Measurements from ENCODE around the gene STX3. TPM values are rescaled to one million over a fixed set of nuclear protein-coding genes. Genes with fewer than 3 reads are reported as not detected.

Gene STX3
- total RNA-seq, 1 donor from 2014 or later: 14.5 TPM

DNA sequence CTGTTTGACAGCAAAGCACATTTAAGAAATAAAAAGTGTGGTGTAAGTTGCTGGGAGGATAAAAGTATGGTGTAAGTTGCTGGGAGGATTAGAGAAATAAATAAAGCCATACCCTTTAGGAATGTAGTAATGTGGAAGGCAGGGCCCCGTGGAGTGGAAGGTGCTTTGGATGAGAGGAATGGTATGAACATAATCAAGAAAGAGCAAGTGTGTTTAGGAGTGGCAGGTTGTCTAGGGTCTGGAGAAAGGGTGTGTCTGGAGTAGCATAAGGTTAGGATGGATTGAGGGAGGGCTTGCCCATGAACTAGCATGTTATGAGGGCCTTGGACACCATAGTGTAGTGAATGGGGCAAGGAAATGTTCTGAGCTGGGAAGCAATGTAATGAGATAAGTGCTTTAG, 37.3 kb downstream of the STX3 start:
- H3K9me3 Mint-ChIP-seq: no peaks in the 10 kb centered on the region
- no peaks in the 10 kb centered on the region for H3K4me1 Mint-ChIP-seq
- ATAC-seq (ENCODE audit: low read depth): no peak
- H3K27ac Mint-ChIP-seq: no peak overlapping the region
- POLR2A ChIA-PET: no interaction called here
- no peak for TF ChIP-seq CTCF (IDR thresholded peaks at IDR 0.05)
- CTCF ChIA-PET: no interaction called here
- H3K36me3 Mint-ChIP-seq (ENCODE audit: low read depth): peaks cover 75% of the 10 kb centered on the region
- intact Hi-C loops (cut with micrococcal nuclease): no loop called here
- no peak for DNase-seq
- no peaks in the 10 kb centered on the region for H3K27me3 Mint-ChIP-seq
- no peak overlapping the region for H3K4me3 Mint-ChIP-seq

DNA sequence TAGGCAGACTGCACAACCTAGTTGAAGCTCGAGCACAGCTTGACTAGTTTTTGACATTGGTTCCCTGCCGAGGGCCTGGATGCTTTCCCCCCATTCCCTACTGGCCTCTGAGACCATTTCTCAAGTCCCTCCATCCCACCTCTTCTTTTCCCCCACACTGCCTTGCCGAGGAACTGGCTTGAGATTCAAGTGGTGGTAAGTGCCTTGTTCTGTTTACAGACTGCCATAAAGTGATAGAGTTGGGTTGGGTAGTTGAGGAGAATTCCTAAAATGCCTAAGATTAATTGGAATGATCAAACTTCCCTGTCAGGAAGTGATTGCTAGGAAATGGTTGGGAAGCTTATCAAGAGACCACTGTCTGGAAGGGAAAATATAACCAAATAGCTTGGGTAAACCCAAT, 39.2 kb downstream of the STX3 start:
- no peaks in the 10 kb centered on the region for H3K9me3 Mint-ChIP-seq
- H3K4me1 Mint-ChIP-seq: no peaks in the 10 kb centered on the region
- no peak for TF ChIP-seq CTCF (IDR thresholded peaks at IDR 0.05)
- H3K4me3 Mint-ChIP-seq: no peak overlapping the region
- no peak for ATAC-seq (ENCODE audit: low read depth)
- H3K27me3 Mint-ChIP-seq: no peaks in the 10 kb centered on the region
- ChIA-PET POLR2A (interaction anchor here (0.6 kb wide), 1 partner anchor 12 kb away, joined by 5 read pairs; no protein-coding TSS in a partner anchor), CTCF (no interaction called here)
- H3K27ac Mint-ChIP-seq: no peak overlapping the region
- intact Hi-C loops (cut with micrococcal nuclease): no loop called here
- H3K36me3 Mint-ChIP-seq (ENCODE audit: low read depth): peaks cover 62% of the 10 kb centered on the region
- no peak for DNase-seq

DNA sequence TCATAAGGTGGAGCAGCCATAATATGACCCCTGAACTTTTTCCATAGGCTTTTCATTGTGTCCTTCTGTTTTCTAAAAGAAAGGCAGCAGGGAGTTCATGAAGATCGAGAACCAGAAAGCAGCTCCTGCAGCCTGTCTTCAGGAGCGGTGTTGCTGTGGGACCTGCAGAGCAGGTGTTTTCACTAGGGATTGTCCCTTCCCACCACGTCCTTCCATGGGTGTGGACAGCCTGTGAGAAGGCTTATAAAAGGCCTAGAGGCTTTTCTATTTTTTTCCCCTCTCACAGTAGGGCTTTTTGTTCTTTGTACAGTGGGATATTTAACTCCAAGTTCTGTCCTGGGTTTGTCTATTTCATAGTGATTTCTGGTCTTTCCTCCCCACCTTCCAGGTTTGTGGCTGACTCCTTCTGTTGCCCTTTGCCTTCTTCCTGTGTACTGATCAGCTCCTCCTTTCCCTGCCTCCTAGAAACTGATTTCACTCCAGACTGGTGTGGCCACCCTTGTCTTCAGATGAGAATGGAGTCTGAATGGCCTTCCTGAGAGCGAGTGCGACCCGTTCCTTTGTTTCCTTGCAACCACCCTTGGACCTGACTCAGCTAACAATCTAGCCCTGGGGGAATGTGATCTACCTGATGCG, 45.3 kb downstream of the STX3 start:
- peaks cover 40% of the 10 kb centered on the region for H3K36me3 Mint-ChIP-seq (ENCODE audit: low read depth)
- intact Hi-C loops (cut with micrococcal nuclease): loop anchor here (1.0 kb wide), 1 partner anchor 263 kb away; no protein-coding TSS in a partner anchor

DNA sequence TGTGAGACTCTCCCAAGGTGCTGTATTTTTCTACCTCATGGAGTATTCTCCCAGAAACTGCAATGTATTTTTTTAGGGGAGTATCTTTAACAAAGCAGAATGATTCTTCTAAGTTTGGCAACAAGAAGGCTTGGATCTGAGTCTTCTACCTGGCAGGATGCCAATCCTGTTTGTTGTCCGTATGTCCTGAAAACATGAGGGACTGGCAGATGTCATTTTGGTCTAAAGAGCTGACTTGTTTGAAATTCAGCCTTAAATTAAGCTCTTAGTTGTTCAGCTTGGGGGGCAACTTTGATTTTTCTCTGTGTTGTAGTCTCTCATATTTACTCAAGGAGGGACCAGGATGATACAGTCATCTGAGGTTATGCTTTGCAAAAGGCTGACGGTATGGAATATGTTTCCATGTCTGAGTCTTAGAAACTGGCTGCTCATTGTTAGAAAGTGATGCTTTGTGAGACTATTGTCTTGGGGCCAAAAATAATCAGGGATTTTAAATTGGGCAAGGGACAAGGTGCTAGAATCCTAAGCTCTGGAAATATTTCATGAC, 46.1 kb downstream of the STX3 start:
- H3K9me3 Mint-ChIP-seq: no peaks in the 10 kb centered on the region
- peaks cover 34% of the 10 kb centered on the region for H3K36me3 Mint-ChIP-seq (ENCODE audit: low read depth)
- ChIA-PET CTCF (interaction anchor here (0.8 to 6.7 kb wide), 5 partner anchors 8 to 264 kb away, joined by 3 to 112 read pairs (median 4); partner anchors contain the start of gene STX3), POLR2A (interaction anchor here (1.2 to 1.5 kb wide), 3 partner anchors 8 to 132 kb away, joined by 3 to 13 read pairs (median 3); partner anchors contain the start of gene STX3)
- no peak overlapping the region for H3K4me3 Mint-ChIP-seq
- no peak overlapping the region for H3K27ac Mint-ChIP-seq
- ATAC-seq (ENCODE audit: low read depth) (no peak), DNase-seq (no peak)
- no peaks in the 10 kb centered on the region for H3K4me1 Mint-ChIP-seq
- H3K27me3 Mint-ChIP-seq: no peaks in the 10 kb centered on the region
- no peak for TF ChIP-seq CTCF (IDR thresholded peaks at IDR 0.05)
- intact Hi-C loops (cut with micrococcal nuclease): loop anchor here (1.0 kb wide), 1 partner anchor 264 kb away; no protein-coding TSS in a partner anchor

More for the DNA sequence above, 45.3 kb downstream of the STX3 start:
- DNase-seq: no peak
- H3K27ac Mint-ChIP-seq: no peak overlapping the region
- TF ChIP-seq CTCF (IDR thresholded peaks at IDR 0.05): no peak
- no peak overlapping the region for H3K4me3 Mint-ChIP-seq
- ChIA-PET POLR2A (interaction anchor here (1.0 to 1.3 kb wide), 3 partner anchors 9 to 131 kb away, joined by 3 read pairs; no protein-coding TSS in a partner anchor), CTCF (interaction anchor here (6.7 kb wide), 1 partner anchor 46 kb away, joined by 112 read pairs; the partner anchor contains the start of gene STX3)
- H3K27me3 Mint-ChIP-seq: no peaks in the 10 kb centered on the region
- ATAC-seq (ENCODE audit: low read depth): no peak
- no peaks in the 10 kb centered on the region for H3K4me1 Mint-ChIP-seq
- no peaks in the 10 kb centered on the region for H3K9me3 Mint-ChIP-seq

DNA sequence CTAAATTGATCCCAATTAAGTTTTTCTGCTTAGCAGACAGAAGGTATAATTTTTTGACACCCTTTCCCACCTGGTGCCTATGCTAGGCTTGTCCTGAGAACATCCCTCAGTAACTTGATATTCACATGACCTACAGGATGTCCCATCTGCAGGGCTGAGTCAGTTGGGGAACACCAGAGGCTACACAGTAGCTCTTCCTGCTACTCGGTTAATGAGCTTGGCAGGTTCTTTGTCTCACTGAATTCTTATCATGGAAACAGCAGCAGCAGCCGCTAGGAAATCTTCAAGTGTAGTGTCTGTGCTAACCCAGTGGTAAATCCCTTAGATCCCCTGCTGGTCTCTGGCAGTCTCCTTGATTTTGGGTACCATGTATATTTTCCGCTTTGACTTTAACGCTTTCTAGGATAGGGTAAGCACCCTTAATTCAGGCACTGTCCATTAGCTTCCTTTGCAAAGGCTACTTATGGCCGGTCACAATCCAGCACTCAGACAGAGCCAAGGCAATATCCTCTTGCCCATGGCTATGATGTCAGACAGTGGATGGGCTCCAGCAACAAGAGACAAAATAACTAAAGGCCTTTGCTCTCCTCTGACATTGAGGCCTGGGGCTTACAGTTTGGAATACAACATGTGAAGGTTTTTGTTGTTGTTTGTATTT, 46.9 kb downstream of the STX3 start:
- H3K36me3 Mint-ChIP-seq (ENCODE audit: low read depth): peaks cover 37% of the 10 kb centered on the region
- DNase-seq (no peak), ATAC-seq (ENCODE audit: low read depth) (no peak)
- H3K27me3 Mint-ChIP-seq: no peaks in the 10 kb centered on the region
- no peak overlapping the region for H3K27ac Mint-ChIP-seq
- intact Hi-C loops (cut with micrococcal nuclease): loop anchor here (1.0 kb wide), 3 partner anchors 48 to 265 kb away; no protein-coding TSS in a partner anchor
- ChIA-PET POLR2A (interaction anchor here (0.6 to 1.5 kb wide), 2 partner anchors 48 to 433 kb away, joined by 3 to 13 read pairs; partner anchors contain the start of gene STX3), CTCF (interaction anchor here (0.8 to 6.7 kb wide), 7 partner anchors 9 to 265 kb away, joined by 3 to 112 read pairs (median 3); partner anchors contain the start of gene STX3)
- H3K4me1 Mint-ChIP-seq: no peaks in the 10 kb centered on the region
- no peaks in the 10 kb centered on the region for H3K9me3 Mint-ChIP-seq
- TF ChIP-seq CTCF (IDR thresholded peaks at IDR 0.05): no peak
- H3K4me3 Mint-ChIP-seq: no peak overlapping the region
